Mucosa of gallbladder (tissue), 1 donor: Measurements from ENCODE around the gene MPHOSPH6. TPM values are rescaled to one million over a fixed set of nuclear protein-coding genes. Genes with fewer than 3 reads are reported as not detected.
"Not testable (repeated sequence)": the region's sequence is repeated elsewhere in the genome, so short reads cannot be mapped to it uniquely, and the experiment has no call there.

ENCODE experiments used
- DNase-seq: peaks from one replicate; pipeline ENCODE4 v3.0.0-alpha.2; 2020; ENCODE audit warnings: low spot score
- total RNA-seq: library from RNA; stranded (reverse); gene quantifications from one replicate; pipeline ENCODE4 v1.2.1, GENCODE V29; 2021
- donor health status: DM: no; HTN: no; CAD: no.

The MPHOSPH6 gene
- 14.4 TPM for total RNA-seq

GRCh38 chr16:82169861-82170845, at the start of gene MPHOSPH6:
TSS of gene MPHOSPH6 (minus strand) at chr16:82170224. CDS start at chr16:82170175, 49 bp downstream.
- DNase-seq: peak; percentile 92

DNA sequence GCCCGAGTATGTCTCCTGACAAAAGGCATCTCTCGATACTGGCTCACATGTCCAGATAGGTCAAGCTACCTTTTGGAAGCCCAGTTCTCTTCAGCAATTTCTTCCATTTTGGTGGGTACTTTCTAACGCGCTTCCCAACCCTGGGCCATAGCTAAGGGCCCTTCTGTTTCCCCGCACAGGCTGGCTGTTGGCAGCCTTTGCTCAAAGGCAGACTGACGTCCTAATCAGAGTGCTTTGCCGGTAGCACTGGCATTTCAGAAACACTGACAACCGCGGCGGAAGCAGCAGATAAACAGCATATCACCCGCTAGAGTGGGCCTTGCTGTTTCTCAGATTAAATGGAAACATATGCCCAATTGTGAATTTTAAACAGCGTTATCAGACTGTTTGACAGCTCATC, 49.3 kb upstream of the MPHOSPH6 start:
- no peak for DNase-seq

GRCh38 chr16:82209314-82209713, 39.3 kb upstream of the MPHOSPH6 start:
- not testable (repeated sequence) for DNase-seq

DNA sequence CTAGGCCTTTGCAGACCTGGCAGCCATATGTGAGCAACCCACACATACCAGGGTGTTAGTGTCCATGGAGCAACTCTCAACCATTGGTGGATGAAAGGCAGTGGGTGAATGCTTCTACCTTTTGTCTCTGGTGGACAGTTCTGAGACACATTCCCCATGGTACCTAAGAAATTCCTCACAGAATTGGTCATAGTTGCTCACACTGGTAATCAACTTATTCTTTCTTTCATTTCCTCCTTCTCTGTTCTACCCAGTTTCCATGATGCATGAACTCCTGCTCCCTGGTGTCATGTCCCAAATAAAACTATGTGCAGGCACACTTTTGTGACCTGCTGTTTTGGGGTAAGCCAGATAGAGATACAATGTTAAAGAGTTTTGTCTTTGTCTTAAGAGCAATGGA, 33.2 kb upstream of the MPHOSPH6 start:
- DNase-seq: no peak

GRCh38 chr16:82201926-82202325, 31.9 kb upstream of the MPHOSPH6 start:
- no peak for DNase-seq

GRCh38 chr16:82201351-82201750, 31.3 kb upstream of the MPHOSPH6 start:
- no peak for DNase-seq

- DNase-seq: no peak
These were observed 29.2 kb upstream of the MPHOSPH6 start for GRCh38 chr16:82199209-82199608.

DNA sequence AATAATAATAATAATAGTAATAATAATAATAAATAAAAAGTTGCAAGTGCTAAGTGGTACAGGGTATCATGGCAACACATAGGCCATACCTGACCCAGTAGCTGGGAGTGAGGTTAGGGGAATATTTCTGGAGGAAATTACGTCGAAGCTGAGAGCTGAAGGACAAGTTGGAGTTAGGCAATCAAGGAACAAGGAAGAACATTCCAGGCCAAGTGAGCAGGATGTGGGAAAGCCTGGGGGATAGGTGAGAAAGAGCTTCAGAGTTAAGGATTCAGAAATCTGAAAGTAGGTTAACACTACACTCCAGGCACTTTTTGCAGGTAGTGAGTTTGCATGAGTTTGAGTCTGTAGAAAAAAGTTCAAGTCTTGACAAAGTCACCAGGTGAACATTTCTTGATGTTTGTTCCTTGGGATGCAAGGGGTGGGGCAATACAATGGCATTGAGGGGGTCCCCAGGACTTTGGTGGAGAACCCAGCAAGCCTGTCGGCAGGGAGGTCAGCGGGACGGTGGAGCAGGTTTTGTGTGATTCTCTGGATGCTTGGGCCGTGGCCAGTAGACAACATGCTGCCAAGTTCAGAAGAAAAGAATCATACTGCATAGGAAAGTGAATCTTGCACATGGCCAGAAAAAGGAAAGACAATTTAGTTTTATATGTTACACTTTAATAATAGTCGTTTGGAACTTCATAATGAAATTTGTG, 27.7 kb upstream of the MPHOSPH6 start:
- DNase-seq: no peak

- DNase-seq: no peak
These were observed 26.0 kb upstream of the MPHOSPH6 start for GRCh38 chr16:82195917-82196494.

DNA sequence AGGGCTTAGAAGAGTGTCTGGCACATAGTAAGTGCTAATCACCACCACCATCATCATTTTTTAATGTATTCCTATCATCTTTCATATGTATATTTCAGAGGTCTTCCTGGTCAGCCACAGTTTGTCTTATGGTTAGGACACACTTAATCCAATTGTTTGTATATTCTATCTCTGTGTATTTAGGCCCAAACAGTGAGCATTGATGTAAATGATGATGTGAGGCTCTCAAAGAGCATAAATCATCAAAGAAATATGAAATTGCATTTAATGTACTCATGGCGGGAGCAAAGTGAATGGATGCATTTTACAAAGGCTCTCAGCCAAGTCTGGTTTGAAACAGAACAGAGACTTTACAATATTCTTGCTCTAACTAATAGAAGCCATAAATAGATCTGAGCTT, 24.1 kb upstream of the MPHOSPH6 start:
- no peak for DNase-seq

GRCh38 chr16:82192665-82193064, 22.6 kb upstream of the MPHOSPH6 start:
- DNase-seq: no peak

DNA sequence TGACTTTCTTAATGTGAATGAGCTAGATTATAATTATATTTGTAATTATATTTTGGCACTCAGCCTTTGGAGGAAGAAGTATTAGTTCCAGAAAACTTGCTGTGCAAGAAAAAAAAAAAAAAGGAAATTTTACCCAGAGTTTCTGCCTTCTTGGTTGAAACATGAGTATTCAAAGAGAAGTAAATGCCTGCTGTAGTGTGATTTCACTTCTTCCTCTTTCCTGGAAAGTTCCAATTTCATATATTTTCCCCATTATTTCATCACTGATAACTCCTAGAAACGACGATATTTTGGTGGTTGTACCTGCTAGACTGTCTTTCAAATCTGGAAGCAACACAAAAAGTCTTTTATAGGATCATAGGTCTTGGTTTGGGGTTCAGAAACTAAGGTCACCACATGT, 20.4 kb upstream of the MPHOSPH6 start:
- no peak for DNase-seq

- DNase-seq: no peak
These were observed 17.8 kb upstream of the MPHOSPH6 start for GRCh38 chr16:82187829-82188228.

DNA sequence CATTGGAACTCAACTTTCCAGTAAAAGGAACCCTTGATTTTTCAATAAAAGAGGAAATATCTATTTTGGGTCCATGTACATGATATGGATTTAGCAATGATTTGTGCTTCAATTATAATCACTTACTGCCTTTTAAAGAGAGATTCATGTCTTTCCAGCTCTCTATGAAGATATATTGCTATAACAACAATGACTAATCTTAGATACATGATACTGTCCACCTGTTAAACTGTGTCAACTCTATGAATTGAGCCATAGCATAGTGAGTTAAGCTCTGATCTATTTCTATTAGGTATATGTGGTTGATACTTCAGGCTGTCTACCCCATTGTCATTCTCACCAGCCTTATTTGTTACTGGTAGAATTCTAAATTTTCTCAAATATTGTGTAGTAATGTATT, 15.0 kb upstream of the MPHOSPH6 start:
- DNase-seq: no peak

- DNase-seq: no peak
These were observed 14.2 kb upstream of the MPHOSPH6 start for GRCh38 chr16:82184213-82184612.

DNA sequence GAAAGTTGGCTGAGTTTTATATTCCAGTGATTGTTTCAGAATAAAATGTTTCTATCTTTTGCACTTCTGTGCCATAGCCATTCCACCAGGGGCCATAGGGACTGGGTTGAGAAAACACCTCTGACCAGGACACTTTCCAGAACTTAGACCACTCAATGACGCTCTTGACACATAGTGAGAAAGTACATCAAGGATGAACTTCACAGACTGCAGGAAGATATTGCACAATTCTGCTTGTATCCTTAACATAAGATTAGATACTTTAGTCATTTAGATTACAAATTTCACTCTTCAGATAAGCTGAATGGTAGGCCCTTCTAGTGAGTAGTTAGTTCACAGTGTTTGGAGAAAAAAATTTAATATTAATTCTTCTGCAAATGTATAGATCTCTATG, 13.0 kb upstream of the MPHOSPH6 start:
- DNase-seq: no peak

- no peak for DNase-seq
These were observed 12.4 kb upstream of the MPHOSPH6 start for GRCh38 chr16:82182266-82183003.

- DNase-seq: no peak
These were observed 11.6 kb upstream of the MPHOSPH6 start for GRCh38 chr16:82181461-82182185.

GRCh38 chr16:82178352-82178751, 8.3 kb upstream of the MPHOSPH6 start:
- no peak for DNase-seq

GRCh38 chr16:82177555-82177954, 7.5 kb upstream of the MPHOSPH6 start:
- DNase-seq: no peak

- DNase-seq: no peak
These were observed 6.2 kb upstream of the MPHOSPH6 start for GRCh38 chr16:82176204-82176603.
